Posterior vena cava (tissue), 2 donors: ENCODE results near the gene TSNAXIP1. TPM values are rescaled to one million over a fixed set of nuclear protein-coding genes. Genes with fewer than 3 reads are reported as not detected.
A peak's percentile ranks its signal among the peaks of the same experiment; 100 is the strongest.

Experiments
- DNase-seq: peaks from one replicate; pipeline ENCODE4 v3.0.0-alpha.2; 2020; ENCODE audit warnings: low spot score
- intact Hi-C, 2 donors: fragments of 100-400 bp; cut with DNase I; formaldehyde crosslinking; loops; one replicate each; pipeline versions ENCODE4 v1.14.1 to v1.14.2; 2022 to 2023
- long read RNA-seq, 2 donors: library from polyadenylated mRNA; unstranded; transcript quantifications; one replicate each; pipeline ENCODE4 v2.0.0, GENCODE V29; 2020 to 2021
- total RNA-seq, 2 donors: library from RNA; stranded (reverse); fragmentation: NEBNext Ultra II Directional; extraction: Animal tissue kit (Norgen Biotek cat#: 25700); gene quantifications; one replicate each; pipeline ENCODE4 v1.2.1, GENCODE V29; 2021
- donor health status: DM: yes; HTN: yes; CAD: no.
- donor health status: DM: yes; HTN: yes; CAD: no.

TSNAXIP1 gene
- total RNA-seq, result under 1 TPM; 0.37 to 0.52 TPM
- long read RNA-seq, donor 1, result 0 reads
- long read RNA-seq, donor 2, partial matches to known transcripts, result 0 of 1 reads
- long read RNA-seq, donor 2, other reads (novel, unspliced or antisense), result 1 of 1 reads

- intact Hi-C loops, result no loop called here
- peak; percentile 99 for DNase-seq
Measured at GRCh38 chr16:67806428-67807147, at the start of gene TSNAXIP1, which contains the start of gene RANBP10. TSS of gene TSNAXIP1 (plus strand) at chr16:67806889. CDS start at chr16:67807150, 261 bp downstream. TSS of gene RANBP10 (minus strand) at chr16:67806560. CDS start at chr16:67806536, 24 bp downstream.

DNA sequence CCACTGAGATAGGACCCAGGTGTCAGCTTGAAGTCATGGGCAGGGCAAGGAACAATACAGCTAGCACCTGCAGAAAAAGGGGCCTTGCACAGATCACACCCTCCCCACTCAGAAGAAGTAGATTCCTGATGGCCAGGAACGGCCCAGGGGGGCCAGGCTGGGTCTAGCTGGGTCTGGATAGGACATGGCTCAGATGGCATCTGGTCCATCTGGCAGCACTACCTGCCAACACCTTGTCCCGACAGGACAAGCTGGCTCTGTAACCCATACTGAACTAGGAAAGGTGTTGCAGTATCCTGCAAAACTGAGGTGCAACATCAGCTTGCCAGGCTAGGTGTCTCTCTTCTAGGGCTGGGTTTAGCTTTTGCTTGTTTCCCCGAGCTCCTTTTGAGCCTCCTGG lies 48.7 kb upstream of the TSNAXIP1 start:
- no peak for DNase-seq
- intact Hi-C loops, result no loop called here

DNA sequence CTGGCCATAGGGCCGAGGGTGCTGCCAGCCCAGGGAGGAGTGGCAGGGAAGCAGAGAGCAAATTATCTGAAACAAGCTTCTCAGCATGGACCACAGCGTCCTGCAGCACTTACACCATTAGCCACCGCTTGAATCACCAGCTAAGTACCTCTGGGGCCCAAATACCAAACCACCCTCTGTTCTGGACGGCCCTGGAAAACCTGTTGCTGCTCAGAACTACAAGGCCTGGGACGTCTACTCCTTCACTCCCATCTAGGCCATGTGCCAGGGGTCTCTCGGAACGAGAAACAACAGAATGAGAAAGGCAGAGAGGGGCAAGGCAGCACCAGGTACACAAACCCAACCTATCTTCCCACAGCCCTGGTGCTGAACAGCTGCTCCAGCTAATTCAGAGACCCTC lies 47.7 kb upstream of the TSNAXIP1 start:
- DNase-seq, result no peak
- intact Hi-C loops, result no loop called here

DNA sequence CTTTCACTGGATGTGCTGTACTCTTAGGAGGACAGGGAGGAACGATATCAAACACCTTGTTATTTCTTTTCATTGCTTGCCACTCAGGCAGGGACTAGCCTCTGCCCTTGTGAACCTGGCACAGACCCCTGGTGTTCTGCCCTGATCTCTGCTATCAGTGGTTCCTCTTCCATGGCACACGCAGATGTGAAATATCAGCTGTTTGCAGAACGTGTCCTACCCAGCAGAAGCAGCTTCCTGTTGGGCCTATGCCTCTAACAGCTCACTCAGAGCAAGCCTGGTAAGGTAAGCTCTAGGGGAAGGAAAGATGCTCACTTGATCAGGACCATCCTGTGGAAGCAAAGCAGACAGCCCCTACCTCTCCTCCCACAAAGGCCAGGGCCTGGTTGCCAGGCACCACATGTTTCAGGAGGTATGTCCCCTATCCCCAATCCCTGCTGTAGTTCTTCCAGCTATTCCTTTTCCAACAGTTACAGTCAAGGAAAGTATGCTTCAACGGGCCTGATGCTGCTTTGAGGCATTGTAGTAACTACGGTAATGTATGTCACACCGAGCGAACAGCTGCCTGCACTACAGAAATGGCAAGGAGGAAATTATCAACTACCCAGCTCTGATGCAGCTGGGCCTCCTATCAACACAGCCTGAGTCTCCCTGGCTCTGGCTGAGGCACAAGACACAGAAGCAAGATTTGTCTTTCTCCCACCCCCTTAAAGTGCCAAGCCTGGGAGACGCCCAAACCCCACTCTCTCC lies 46.3 kb upstream of the TSNAXIP1 start:
- intact Hi-C loops, result no loop called here
- DNase-seq, result no peak

- DNase-seq, result no peak
- intact Hi-C loops, result loop anchor here in 1 of 2 donors (1.0 kb wide), 1 partner anchor 13 kb away; no protein-coding TSS in a partner anchor
Measured at GRCh38 chr16:67760956-67761230, 45.8 kb upstream of the TSNAXIP1 start.

DNA sequence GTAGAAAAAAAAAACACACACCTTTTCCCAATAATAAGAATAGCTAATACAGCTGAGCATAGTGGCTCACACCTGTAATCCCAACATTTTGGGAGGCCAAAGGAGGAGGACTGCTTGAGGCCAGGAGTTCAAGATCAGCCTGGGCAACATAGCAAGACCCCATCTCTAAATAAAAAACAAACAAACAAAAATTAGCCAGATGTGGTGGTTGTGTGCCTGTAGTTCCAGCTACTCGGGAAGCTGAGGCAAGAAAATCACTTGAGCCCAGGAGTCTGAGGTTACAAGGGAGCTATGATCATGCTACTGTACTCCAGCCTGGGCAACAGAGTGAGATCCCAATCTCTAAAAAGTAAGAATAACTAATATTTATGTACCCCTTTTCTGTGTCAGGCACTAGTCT lies 44.8 kb upstream of the TSNAXIP1 start:
- intact Hi-C loops, result loop anchor here in 1 of 2 donors (1.0 kb wide), 1 partner anchor 12 kb away; no protein-coding TSS in a partner anchor

DNA sequence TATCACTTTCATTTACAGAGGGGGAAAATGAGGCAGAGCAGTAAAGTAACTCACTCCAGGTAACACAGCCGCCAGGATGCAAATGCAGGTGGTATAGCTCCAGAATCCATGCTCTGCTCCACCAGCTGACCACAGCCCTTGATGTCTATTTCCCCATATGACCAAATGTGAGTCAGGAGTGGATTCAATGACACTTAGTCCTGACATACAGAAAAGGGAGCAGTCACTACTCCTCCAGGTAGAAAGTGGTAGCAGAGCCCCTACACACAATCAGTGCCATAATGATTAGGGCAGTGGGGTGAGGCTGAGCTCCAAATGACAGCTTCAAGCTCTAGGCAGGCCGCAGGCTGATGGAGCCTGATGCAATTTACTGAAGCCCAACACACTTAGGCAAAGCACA lies 44.3 kb upstream of the TSNAXIP1 start:
- DNase-seq, result no peak
- intact Hi-C loops, result no loop called here

More for the DNA sequence above, 44.8 kb upstream of the TSNAXIP1 start:
- no peak for DNase-seq

DNA sequence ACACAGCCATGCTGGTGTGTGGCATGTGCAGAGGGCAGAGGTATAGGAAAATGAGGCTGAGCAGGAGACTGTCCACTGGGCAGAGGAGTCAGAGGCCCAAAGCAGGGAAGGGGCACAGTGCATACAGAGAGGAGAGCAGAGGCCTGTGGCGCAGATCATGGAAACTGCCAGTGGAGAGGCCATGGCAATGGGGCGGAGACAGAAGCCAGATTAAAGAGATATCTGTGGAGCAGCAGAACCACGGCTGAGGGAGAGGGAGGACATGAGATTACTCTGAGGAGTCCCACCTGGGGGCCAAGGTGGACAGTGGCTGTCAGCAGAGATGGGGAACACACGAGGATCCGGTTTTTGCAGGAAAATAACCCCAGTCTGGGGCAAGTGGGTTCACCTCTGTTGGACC lies 43.6 kb upstream of the TSNAXIP1 start:
- intact Hi-C loops, result no loop called here
- no peak for DNase-seq

- intact Hi-C loops, result no loop called here
- DNase-seq, result no peak
Measured at GRCh38 chr16:67764158-67764667, 42.5 kb upstream of the TSNAXIP1 start.

DNA sequence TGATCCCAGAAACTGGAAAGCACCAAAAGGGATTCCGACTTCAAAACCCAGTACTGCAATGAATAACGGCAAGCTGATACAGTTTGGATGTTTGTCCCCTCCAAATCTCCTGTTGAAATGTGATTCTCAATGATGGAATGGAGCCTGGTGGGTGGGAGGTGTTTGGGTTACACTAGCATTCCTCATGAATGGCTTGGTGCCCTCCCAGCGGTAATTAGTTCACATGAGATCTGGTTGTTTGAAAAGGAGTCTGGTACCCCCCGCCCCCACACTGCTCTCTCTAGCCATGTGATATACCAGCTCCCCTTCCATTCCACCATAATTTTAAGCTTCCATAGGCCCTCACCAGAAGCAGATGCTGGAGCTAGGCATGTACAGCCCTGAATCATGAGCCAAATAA lies 40.4 kb upstream of the TSNAXIP1 start:
- intact Hi-C loops, result no loop called here
- DNase-seq, result no peak

DNA sequence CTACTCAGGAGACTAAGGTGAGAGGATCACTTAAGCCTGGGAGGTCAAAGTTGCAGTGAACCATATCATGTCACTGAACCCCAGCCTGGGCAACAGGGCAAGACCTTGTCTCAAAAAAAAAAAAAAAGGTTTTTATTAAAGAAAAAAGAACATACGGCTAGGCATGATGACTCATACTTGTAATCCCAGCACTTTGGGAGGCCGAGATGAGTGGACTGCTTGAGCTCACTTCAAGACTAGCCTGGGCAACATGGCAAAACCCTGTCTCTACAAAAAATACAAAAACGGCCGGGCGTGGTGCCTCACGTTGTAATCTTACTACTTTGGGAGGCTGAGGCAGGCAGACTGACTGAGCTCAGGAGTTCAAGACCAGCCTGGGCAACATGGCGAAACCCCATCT lies 38.7 kb upstream of the TSNAXIP1 start:
- no peak for DNase-seq
- intact Hi-C loops, result no loop called here

GRCh38 chr16:67770346-67770991 lies 36.2 kb upstream of the TSNAXIP1 start:
- DNase-seq, result no peak
- intact Hi-C loops, result no loop called here

GRCh38 chr16:67773099-67773498 lies 33.6 kb upstream of the TSNAXIP1 start:
- intact Hi-C loops, result no loop called here
- DNase-seq, result no peak

GRCh38 chr16:67773569-67774456 lies 32.9 kb upstream of the TSNAXIP1 start:
- intact Hi-C loops, result loop anchor here in 1 of 2 donors (1.0 kb wide), 1 partner anchor 13 kb away; no protein-coding TSS in a partner anchor
- no peak for DNase-seq

GRCh38 chr16:67774457-67774853 lies 32.2 kb upstream of the TSNAXIP1 start:
- no peak for DNase-seq
- intact Hi-C loops, result loop anchor here in 1 of 2 donors (1.0 kb wide), 1 partner anchor 13 kb away; no protein-coding TSS in a partner anchor

DNA sequence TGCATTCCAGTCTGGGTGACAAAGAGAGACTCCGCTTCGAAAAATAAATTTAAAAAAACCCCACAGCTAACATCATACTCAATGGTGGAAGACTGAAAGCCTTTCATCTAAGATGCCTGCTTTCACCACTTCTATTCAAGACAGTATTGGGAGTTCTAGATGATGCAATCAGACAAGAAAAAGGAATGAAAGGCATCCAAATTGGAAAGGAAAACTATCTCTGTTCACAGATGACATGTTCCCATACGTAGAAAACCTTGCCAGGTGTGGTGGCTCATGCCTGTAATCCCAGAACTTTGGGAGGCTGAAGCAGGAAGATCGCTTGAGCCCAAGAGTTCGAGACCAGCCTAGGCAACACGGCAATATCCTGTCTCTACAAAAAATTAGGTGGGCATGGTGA lies 31.4 kb upstream of the TSNAXIP1 start:
- DNase-seq, result no peak
- intact Hi-C loops, result no loop called here

DNA sequence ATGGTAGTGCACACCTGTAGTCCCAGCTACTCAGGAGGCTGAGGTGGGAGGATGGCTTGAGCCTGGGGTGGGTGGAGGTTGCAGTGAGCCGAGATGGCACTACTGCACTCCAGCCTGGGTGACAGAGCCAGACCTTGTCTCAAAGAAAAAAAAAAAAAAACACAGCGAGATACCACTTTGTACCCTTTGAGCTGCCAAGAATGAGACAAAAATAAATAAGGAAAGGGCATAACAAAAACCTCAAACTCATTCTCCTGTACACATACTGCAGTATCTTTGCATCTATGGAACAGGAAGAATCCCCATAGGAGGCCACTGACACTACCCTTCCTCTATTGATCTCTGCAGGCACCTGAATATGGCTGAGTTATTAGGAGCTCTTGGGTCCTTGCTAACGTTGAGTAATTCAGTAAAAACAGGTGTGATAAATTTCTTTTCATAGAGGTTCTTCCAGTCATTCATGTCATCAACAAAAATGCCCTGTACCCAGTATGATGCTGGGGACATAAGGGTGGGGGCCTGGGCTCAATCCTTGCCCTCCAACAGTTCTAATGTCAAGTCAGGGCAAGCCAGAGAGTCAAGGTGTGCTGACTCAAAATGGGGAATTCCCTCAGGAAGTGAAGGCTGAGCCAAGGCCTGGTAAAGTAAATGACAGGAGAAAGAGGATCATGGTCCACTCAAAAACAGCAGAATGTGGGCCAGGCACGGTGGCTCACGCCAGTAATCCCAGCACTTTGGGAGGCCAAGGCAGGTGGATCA lies 27.3 kb upstream of the TSNAXIP1 start:
- intact Hi-C loops, result no loop called here
- no peak for DNase-seq
